Endothelial cell of umbilical vein (primary cell): Measurements from ENCODE around the gene SIRPG. TPM values are rescaled to one million over a fixed set of nuclear protein-coding genes. Genes with fewer than 3 reads are reported as not detected.

Experiments used
- BruUV-seq: library from RNA; stranded (reverse); fragments of 400-500 nt; replicated peaks from 2 replicates; lab custom pipeline; 2021; lab: Mats Ljungman, UMichigan
- CTCF ChIA-PET: fragments of 300-600, 350-600 bp; sonication (Branson Sonifier 250); formaldehyde crosslinking; loops from one replicate; lab custom pipeline; 2021; ENCODE audit warnings: antibody characterized with exemption, inconsistent platforms; lab: Charles Lee
- POLR2A ChIA-PET: fragments of 300-600, 350-600 bp; sonication (Branson Sonifier 250); formaldehyde crosslinking; loops from one replicate; lab custom pipeline; 2021; ENCODE audit warnings: antibody characterized with exemption, inconsistent platforms; lab: Charles Lee
- DNase-seq: peaks from one replicate; pipeline ENCODE4 v3.0.0-alpha.2; 2011; ENCODE audit warnings: low read depth, low spot score
- FAIRE-seq: peaks from 2 replicates; lab custom pipeline; 2011; peaks lifted over from hg19 to GRCh38; lab: Jason Lieb, UNC
- H2AFZ ChIP-seq: 2 replicates; pipeline ENCODE4 v1.6.0; 2012; ENCODE audit warnings: low read depth, low read length, control low read depth, inconsistent platforms
- H3K27ac ChIP-seq: 2 replicates; pipeline ENCODE4 v1.5.1; 2011; ENCODE audit warnings: low read depth, mild to moderate bottlenecking, control low read depth, low read length, moderate library complexity; ENCODE audit not compliant: insufficient read depth
- H3K27me3 ChIP-seq, 2 experiments: 2 replicates each; pipeline versions ENCODE4 v1.6.0 to v1.6.1; 2011; ENCODE audit warnings: low read length in 2 of 2, mixed read lengths in 1 of 2; ENCODE audit not compliant: control insufficient read depth in 2 of 2, insufficient read depth in 2 of 2
- H3K36me3 ChIP-seq, 2 experiments: 2 replicates in 1 of 2; 3 replicates in 1 of 2; pipeline ENCODE4 v1.5.1; 2011; ENCODE audit warnings: low read length in 2 of 2, mild to moderate bottlenecking in 1 of 2, moderate library complexity in 1 of 2; ENCODE audit not compliant: control insufficient read depth in 2 of 2, insufficient read depth in 2 of 2; ENCODE audit errors: extremely low read depth in 1 of 2
- H3K4me1 ChIP-seq: 3 replicates; pipeline ENCODE4 v1.5.1; 2011; ENCODE audit warnings: mild to moderate bottlenecking, low read length; ENCODE audit not compliant: control insufficient read depth, insufficient read depth; ENCODE audit errors: extremely low read depth
- H3K4me2 ChIP-seq: 2 replicates; pipeline ENCODE4 v1.6.1; 2011; ENCODE audit warnings: low read length, control low read depth, mixed read lengths; ENCODE audit not compliant: insufficient read depth
- H3K4me3 ChIP-seq, 3 experiments: fragments of 200-600 bp in 1 of 3; sonication (generic), shearing (Covaris generic) in 1 of 3; replicated peaks in 1 of 3; 2 replicates each; pipeline ENCODE4 v1.5.1; 2011 to 2016; ENCODE audit warnings: control low read depth in 3 of 3, low read length in 3 of 3, mild to moderate bottlenecking in 2 of 3, inconsistent platforms in 1 of 3, low read depth in 1 of 3, moderate library complexity in 1 of 3; ENCODE audit not compliant: insufficient read depth in 1 of 3
- H3K79me2 ChIP-seq: 2 replicates; pipeline ENCODE4 v1.6.0; 2012; ENCODE audit warnings: low read length, inconsistent platforms; ENCODE audit not compliant: control insufficient read depth, insufficient read depth
- H3K9ac ChIP-seq: replicated peaks from 2 replicates; pipeline ENCODE3; 2011; ENCODE audit warnings: low read length, control low read depth; ENCODE audit not compliant: insufficient read depth; ENCODE audit errors: extremely low read depth
- H3K9me1 ChIP-seq: replicated peaks from 3 replicates; pipeline ENCODE4 v1.6.0; 2011; ENCODE audit warnings: mild to moderate bottlenecking, low read length; ENCODE audit not compliant: control insufficient read depth, insufficient read depth; ENCODE audit errors: extremely low read depth
- H3K9me3 ChIP-seq: replicated peaks from 2 replicates; pipeline ENCODE4 v1.5.1; 2012; ENCODE audit warnings: low read length, inconsistent platforms; ENCODE audit not compliant: control insufficient read depth, insufficient read depth
- H4K20me1 ChIP-seq: replicated peaks from 2 replicates; pipeline ENCODE3; 2011; ENCODE audit warnings: mild to moderate bottlenecking, low read length; ENCODE audit not compliant: control insufficient read depth, insufficient read depth; ENCODE audit errors: extremely low read depth
- EZH2 ChIP-seq: IDR thresholded peaks from 2 replicates; pipeline ENCODE4 v1.6.1; 2012; ENCODE audit warnings: borderline replicate concordance, low read depth, mild to moderate bottlenecking, moderate library complexity, low read length, inconsistent platforms; ENCODE audit not compliant: severe bottlenecking
- FOS ChIP-seq: IDR thresholded peaks from 2 replicates; pipeline ENCODE4 v1.6.1; 2011; ENCODE audit warnings: mild to moderate bottlenecking, low read length, moderate library complexity, borderline replicate concordance; ENCODE audit not compliant: insufficient read depth
- GATA2 ChIP-seq: IDR thresholded peaks from 2 replicates; pipeline ENCODE4 v1.7.0; 2011; ENCODE audit warnings: low read depth, mild to moderate bottlenecking, moderate library complexity, mixed read lengths, low read length; ENCODE audit not compliant: insufficient read length, insufficient read depth
- JUN ChIP-seq: IDR thresholded peaks from 2 replicates; pipeline ENCODE4 v1.6.1; 2011; ENCODE audit warnings: borderline replicate concordance, low read depth; ENCODE audit not compliant: insufficient read length, insufficient read depth
- MAX ChIP-seq: IDR thresholded peaks from 2 replicates; pipeline ENCODE4 v1.6.1; 2011; ENCODE audit not compliant: insufficient read depth, insufficient read length
- MYC ChIP-seq: IDR thresholded peaks from one replicate; pipeline ENCODE4 v1.6.1; 2011; ENCODE audit warnings: mild to moderate bottlenecking, low read depth, low read length
- POLR2A ChIP-seq: IDR thresholded peaks from 2 replicates; pipeline ENCODE4 v1.6.1; 2012; ENCODE audit warnings: low read depth, mild to moderate bottlenecking, control low read depth, low read length
- POLR2AphosphoS5 ChIP-seq: IDR thresholded peaks from 2 replicates; pipeline ENCODE4 v1.6.1; 2012; ENCODE audit warnings: low read depth, mild to moderate bottlenecking, control low read depth, low read length, moderate library complexity; ENCODE audit not compliant: insufficient read depth
- dilution Hi-C: fragments of 300-500 bp; cut with MboI; formaldehyde crosslinking; loops from one replicate; pipeline ENCODE4 v1.15.0; 2019; ENCODE audit warnings: low sequenced_read_pairs; ENCODE audit not compliant: extremely low pct_ligation_motif_present
- intact Hi-C: fragments of 100-400 bp; cut with micrococcal nuclease; formaldehyde crosslinking; loops from one replicate; pipeline ENCODE4 v1.10.0; 2022
- polyA plus RNA-seq, 4 experiments: library from polyadenylated mRNA; depleted of rRNA in 3 of 4; stranded (reverse) in 3 of 4; unstranded in 1 of 4; fragments of >200 nt; gene quantifications; 2 replicates each; pipeline versions ENCODE4 v1.2.1 to v1.2.3, GENCODE V29; 2011 to 2012; ENCODE audit warnings: missing spikeins in 1 of 4
- total RNA-seq: library from RNA; stranded (reverse); gene quantifications from 2 replicates; pipeline ENCODE4 v1.2.3, GENCODE V29; 2021
- TF ChIP-seq, protein P1 (sequence below), 2 donors: IDR thresholded peaks; 1 replicate in 1 of 2; 2 replicates in 1 of 2; pipeline ENCODE4 v1.5.1; 2011; ENCODE audit warnings: low read length in 2 of 2, mild to moderate bottlenecking in 2 of 2, moderate library complexity in 2 of 2, control low read depth in 1 of 2, inconsistent platforms in 1 of 2, low read depth in 1 of 2; ENCODE audit not compliant: insufficient read depth in 1 of 2; ENCODE audit errors: extremely low read depth in 1 of 2

SIRPG gene
- total and polyA plus RNA-seq, 2 donors (not counting 3 experiments of a cell fraction or from before 2014, with no cell fraction given), result not detected

- Histone ChIP-seq H4K20me1 (no peaks in the 10 kb centered on the region), H2AFZ (no peak within 1 kb of the TSS), H3K27ac (no peak within 1 kb of the TSS), H3K9me1 (no peaks in the 10 kb centered on the region), H3K36me3 (no peaks in the 10 kb centered on the region), H3K9me3 (no peaks in the 10 kb centered on the region), H3K4me3 (no peak within 1 kb of the TSS), H3K4me1 (peaks cover 42% of the 10 kb centered on the region), H3K9ac (no peak within 1 kb of the TSS), H3K27me3 (no peaks in the 10 kb centered on the region), H3K4me2 (no peak within 1 kb of the TSS), H3K79me2 (no peaks in the 10 kb centered on the region)
- TF ChIP-seq GATA2, result no peak
- no TSS peak for BruUV-seq
- ChIA-PET POLR2A (no interaction called here), CTCF (no interaction called here)
- no peak for FAIRE-seq
- intact Hi-C loops, result no loop called here
- DNase-seq, result peak; percentile 1
- dilution Hi-C loops, result no loop called here
Observed at GRCh38 chr20:1619861-1620444, 37.6 kb downstream of the SIRPG start, which contains the start of gene SIRPB1. Gene SIRPB1, minus strand, starts transcription at chr20:1620009. Its CDS starts 65 bp downstream, at chr20:1619944.

DNA sequence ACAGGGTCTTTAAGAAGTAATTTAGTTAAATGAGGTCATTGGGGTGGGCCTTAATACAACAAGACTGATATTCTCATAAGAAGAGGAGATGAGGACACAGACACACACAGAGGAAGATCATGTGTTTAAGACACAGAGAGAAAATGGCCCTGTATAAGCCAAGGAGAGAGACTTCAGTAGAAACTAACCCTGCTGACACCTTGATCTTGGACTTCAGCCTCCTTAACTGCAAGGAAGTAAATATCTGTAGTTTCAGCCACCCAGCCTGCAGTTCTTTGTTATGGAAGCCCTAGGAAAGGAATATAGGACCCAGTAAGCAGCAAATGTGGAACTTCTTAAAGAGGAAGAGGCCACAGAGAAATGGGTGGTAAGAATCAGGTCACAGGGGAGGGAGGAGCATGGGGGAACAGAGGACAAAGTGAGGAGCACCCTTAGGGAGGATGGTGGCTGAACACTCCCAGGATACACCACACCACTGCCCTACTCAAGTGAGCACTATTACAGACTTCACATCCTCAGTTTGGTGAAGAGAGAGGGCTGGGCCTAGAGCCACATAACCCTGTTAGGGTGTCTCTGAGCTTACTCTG lies 38.5 kb downstream of the SIRPG start:
- TF ChIP-seq MAX (no peak), EZH2 (no peak), POLR2AphosphoS5 (no peak), POLR2A (no peak), JUN (no peak), GATA2 (no peak), MYC (no peak), FOS (no peak)
- TF ChIP-seq, protein P1, sequence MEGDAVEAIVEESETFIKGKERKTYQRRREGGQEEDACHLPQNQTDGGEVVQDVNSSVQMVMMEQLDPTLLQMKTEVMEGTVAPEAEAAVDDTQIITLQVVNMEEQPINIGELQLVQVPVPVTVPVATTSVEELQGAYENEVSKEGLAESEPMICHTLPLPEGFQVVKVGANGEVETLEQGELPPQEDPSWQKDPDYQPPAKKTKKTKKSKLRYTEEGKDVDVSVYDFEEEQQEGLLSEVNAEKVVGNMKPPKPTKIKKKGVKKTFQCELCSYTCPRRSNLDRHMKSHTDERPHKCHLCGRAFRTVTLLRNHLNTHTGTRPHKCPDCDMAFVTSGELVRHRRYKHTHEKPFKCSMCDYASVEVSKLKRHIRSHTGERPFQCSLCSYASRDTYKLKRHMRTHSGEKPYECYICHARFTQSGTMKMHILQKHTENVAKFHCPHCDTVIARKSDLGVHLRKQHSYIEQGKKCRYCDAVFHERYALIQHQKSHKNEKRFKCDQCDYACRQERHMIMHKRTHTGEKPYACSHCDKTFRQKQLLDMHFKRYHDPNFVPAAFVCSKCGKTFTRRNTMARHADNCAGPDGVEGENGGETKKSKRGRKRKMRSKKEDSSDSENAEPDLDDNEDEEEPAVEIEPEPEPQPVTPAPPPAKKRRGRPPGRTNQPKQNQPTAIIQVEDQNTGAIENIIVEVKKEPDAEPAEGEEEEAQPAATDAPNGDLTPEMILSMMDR (IDR thresholded peaks at IDR 0.05; ENCODE audit: extremely low read depth in 1 of 2, insufficient read depth in 1 of 2, low read depth in 1 of 2, low read length in 2 of 2), result no peak
- no TSS peak for BruUV-seq
- Histone ChIP-seq H3K27ac (no peak overlapping the region), H3K79me2 (no peaks in the 10 kb centered on the region), H3K4me3 (no peak overlapping the region), H4K20me1 (no peaks in the 10 kb centered on the region), H3K4me2 (no peak overlapping the region), H3K9me3 (no peaks in the 10 kb centered on the region), H3K9ac (no peak overlapping the region), H3K4me1 (peaks cover 34% of the 10 kb centered on the region), H3K9me1 (no peaks in the 10 kb centered on the region), H2AFZ (no peak overlapping the region), H3K27me3 (no peaks in the 10 kb centered on the region), H3K36me3 (no peaks in the 10 kb centered on the region)
- intact Hi-C loops (no loop called here), dilution Hi-C loops (no loop called here)
- FAIRE-seq (no peak), DNase-seq (no peak)
- CTCF ChIA-PET, result no interaction called here
- POLR2A ChIA-PET, result interaction anchor here (0.5 kb wide), 1 partner anchor 318 kb away, joined by 3 read pairs; no protein-coding TSS in a partner anchor
